Cardiac septum (tissue), 1 donor: ENCODE data around the gene RSBN1. TPM values are rescaled to one million over a fixed set of nuclear protein-coding genes. Genes with fewer than 3 reads are reported as not detected.

Experiments
- DNase-seq: peaks from one replicate; pipeline ENCODE4 v3.0.0-alpha.2; 2020; ENCODE audit warnings: low spot score
- intact Hi-C: fragments of 100-400 bp; cut with DNase I; formaldehyde crosslinking; loops from one replicate; pipeline ENCODE4 v1.14.0; 2022
- total RNA-seq: library from RNA; stranded (reverse); fragmentation: NEBNext Ultra II Directional; extraction: Animal tissue kit (Norgen Biotek cat#: 25700); gene quantifications from one replicate; pipeline ENCODE4 v1.2.1, GENCODE V29; 2021
- donor health status: DM: no; HTN: no; CAD: no.

The RSBN1 gene
- total RNA-seq, 1 donor from 2014 or later: 11.0 TPM

GRCh38 chr1:113787663-113788062 lies 24.6 kb downstream of the RSBN1 start:
- intact Hi-C loops: no loop called here
- no peak for DNase-seq

DNA sequence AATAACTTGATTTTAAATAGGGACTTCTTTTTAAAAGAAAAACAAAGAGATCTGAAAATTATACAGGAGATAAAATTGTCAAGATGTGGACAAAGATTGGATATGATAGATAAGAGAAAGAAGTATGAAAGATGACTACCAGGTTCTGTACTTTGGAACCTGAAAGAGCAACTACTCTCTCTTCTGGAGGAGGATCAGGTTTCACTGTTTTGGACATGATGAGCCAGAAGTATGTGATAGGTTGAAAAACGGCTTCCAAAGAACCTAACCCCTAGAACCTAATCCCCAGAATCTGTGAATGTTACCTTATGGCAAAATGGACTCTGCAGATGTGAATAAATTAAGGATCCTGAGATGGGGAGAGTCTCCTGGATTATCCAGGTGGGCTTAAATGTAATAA lies 26.2 kb downstream of the RSBN1 start:
- no peak for DNase-seq

DNA sequence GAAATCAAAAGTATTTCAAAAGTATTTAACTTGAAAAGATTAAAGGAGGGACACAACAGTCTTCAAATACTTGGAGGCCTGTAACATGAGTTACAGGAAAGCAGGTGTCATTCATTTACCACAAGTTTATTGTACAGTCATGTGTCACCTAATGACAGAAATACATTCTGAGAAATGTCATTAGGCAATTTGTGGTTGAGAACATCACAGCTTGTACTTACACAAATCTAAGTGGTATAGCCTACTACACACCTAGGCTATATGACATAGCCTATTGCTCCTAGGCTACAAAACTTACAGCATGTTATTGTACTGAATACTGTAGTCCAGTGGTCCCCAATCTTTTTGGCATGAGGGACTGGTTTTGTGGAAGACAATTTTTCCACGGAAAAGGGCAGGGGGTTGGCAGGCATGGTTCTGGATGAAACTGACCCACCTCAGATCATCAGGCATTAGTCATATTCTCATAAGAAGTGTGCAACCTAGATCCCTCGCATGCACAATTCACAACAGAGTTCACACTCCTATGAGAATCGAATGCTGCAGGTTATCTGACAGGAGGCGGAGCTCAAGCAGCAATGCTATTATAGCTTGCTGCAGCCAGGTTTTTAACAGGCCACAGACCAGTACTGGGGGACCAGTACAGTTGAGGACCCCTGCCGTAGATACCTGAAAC lies 28.0 kb downstream of the RSBN1 start:
- intact Hi-C loops: no loop called here
- no peak for DNase-seq

More for the DNA sequence above, 26.2 kb downstream of the RSBN1 start:
- intact Hi-C loops: no loop called here

DNA sequence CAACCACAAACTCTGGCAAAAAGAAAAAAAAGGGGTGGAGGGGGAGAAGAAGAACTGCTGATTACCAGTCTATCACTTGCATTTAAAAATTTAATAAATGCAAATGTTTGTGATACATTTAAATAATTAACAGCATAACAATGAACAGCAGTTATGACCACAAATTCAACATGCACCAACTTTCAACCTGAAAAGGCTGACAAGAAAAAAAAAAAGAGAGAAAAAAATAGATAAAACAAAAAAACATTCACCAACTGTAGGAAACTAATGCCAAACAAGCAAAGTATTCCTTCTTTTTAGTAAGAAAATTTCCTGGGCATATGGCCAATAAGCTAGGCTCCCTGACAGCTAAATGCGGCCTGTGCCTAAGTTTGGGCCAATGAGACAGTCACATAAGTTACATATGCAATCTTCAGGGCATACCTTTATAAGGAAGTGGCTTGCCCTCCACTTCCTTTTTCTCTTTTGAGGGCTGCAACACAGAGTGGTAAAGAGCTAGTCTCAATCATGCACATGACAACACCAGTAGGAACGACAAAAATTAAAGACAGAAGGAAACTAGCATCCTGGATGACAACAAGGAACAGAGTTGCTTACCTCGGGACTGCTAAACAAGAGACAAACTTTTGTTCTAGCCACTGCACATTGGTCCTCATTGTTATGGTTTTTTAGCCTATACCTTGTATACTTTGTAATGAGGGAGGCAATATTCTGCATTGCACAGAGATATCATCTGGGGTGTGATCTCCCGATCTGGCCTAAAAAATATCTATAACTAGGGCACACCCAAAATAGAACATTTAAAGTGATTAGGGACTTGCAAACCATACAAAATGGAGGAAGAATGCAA lies 28.8 kb downstream of the RSBN1 start:
- no peak for DNase-seq
- intact Hi-C loops: no loop called here

GRCh38 chr1:113782406-113782805 lies 29.9 kb downstream of the RSBN1 start:
- intact Hi-C loops: no loop called here
- DNase-seq: no peak

DNA sequence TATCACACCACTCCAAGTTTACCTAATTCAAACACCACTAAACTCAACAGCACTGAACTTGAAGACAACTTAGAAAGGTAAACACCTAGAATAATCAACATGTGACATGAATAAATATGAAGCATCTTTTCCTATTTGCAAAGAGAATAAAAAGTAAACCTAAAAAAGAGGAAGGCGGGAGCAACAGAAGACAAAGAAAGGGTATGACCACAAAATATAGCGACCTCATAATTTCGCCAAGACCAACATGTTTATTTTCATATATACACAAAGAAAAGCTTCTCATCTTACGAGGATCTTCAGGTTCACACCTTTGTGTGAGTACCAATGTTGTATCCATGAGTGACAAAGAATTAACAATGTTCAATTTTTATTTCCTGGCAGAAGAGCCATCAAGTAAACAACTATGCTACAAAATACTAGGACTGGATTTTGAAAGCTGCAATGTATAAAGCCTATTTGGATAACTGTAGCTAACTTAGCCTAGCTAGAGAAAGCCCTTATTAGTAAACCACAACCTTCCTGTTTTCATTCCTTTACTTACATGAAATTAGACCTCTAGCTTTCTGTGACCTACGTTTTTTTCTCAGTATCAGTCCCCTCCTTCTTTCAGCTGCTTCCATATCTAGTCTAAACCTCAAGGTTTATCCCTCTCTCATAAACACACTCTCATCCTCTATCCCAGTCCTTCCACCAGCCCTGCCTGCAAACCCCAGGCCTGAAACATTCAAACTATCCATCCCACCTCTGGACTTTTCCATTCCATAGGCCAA lies 31.7 kb downstream of the RSBN1 start:
- DNase-seq: no peak
- intact Hi-C loops: no loop called here

DNA sequence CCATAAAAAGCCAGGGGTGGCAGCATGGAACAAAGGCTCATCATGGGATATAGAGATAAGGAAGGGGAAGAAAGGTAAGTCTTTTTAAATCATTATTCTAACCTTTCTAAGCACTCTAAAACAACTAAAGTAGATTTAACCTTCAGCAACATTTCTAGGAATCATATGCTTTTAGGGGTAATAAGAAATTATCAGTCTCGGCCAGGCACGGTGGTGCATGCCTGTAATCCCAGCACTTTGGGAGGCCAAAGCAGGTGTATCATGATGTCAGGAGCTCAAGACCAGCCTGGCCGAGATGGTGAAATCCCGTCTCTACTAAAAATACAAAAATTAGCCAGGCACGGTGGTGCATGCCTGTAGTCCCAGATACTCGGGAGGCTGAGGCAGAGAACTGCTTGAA lies 32.7 kb downstream of the RSBN1 start:
- no peak for DNase-seq
- intact Hi-C loops: no loop called here

- intact Hi-C loops: no loop called here
- no peak for DNase-seq
Observed at GRCh38 chr1:113777561-113777960, 34.7 kb downstream of the RSBN1 start.

- intact Hi-C loops: no loop called here
- no peak for DNase-seq
Observed at GRCh38 chr1:113770031-113770430, 42.2 kb downstream of the RSBN1 start.

- no peak for DNase-seq
- intact Hi-C loops: no loop called here
Observed at GRCh38 chr1:113769601-113769970, 42.7 kb downstream of the RSBN1 start.

DNA sequence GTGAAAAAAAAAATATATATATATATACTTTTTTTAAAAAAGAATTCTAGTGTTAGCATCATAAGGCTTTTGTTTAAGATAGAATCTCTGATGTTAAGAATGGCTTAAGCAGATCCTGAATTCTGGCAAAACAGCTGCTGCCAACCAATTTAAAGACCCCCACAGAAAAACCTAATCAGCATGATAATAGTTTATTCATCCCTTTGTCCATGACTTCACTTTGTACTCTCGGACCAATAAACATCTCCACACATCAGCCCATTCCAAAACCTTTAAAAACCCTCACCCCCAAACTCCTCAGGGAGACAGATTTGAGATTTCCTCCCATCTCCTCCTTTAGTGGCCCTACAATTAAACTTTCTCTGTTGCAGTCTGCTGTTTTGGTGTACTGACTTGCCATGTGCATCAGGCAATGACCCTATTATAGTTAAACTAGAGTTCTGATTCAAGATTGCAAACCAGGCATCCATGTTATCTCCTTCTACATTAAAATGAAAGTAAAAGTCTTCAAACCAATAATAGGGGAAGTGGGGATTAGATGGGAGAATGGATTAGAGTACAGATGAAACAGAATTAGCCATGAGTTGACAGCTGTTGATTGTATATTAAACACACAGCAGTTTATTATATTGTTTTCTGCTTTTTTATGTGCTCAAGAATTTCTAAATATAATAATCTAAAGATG lies 43.2 kb downstream of the RSBN1 start:
- DNase-seq: no peak
- intact Hi-C loops: no loop called here

DNA sequence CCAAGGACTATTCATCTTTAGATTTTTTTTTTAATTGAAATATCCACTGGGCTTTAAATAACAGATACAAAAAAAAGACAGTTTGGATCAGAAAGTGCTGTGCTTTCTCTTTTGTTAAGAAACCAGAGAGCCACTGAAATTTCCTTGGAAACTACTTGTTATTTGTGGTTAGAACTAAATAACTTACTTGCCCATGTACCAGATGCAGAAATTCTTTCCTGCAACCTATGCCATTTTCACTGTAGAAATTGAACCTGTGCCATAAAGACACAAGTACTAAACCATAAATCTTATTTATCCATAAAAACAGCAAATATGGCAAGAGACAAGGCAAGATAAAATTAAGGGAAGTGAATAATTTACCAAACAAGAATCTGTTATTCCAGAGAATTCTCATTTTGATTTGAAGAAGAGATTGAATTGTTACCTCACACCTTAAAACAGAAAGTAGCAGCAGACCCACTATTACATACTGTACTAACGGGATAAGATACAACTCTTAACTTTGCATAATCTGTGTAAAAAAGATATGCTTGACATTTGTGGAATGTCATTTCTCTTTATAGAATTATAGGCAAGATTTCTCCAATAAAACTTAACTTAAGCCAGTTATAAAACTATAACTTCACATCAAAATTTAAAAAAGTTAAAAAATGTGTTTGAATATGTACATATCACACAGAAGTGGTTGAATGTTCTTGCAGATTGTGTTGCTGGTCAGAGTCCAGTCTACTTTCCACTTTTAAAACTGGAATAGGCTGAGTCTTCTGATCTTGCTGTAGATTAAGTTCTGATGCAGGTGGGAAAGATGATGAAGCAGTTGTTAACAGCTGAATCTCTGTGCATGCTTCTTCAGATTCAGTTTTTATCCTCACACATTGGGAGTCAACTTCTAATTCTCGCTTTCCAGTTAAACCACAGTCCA lies 46.7 kb downstream of the RSBN1 start:
- DNase-seq: no peak
- intact Hi-C loops: no loop called here

DNA sequence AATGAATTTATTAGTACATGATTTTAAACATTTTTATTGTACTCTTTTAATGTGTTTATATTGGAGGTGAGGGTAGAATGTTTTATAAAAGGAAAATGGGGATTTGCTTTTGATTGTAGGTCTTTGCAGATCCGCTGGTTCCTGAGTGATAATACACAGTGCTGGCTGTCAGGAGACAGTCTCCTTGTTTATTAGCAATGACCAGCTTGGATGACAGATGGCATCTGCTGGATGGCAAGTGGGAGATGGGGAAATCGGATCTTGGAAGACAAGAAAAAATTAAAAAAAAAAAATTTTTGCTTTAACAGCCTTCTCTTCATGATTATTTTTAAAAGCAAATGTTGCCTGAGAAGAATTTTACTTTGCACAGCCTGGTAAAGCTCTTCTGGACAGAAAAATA lies 48.6 kb downstream of the RSBN1 start:
- DNase-seq: no peak
- intact Hi-C loops: no loop called here

DNA sequence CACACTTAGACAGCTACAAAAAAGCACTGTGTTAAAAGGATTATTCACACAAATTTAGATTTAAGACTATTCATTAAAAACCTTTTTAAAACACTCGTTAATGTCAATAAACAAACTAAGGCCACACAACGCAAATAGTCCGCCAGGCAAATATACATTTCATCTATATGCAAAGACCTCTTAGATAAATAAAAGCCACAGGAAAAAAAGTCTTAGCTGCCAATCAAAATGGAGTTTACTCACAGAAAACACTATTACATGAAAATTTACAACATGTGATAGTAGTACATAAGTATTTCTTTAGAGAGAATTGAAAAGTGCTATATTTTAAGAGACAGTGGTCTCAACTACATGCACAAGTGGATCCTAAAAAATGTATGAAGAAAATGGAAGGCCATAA lies 50.3 kb downstream of the RSBN1 start:
- intact Hi-C loops: no loop called here
- no peak for DNase-seq

GRCh38 chr1:113760102-113761080 lies 51.9 kb downstream of the RSBN1 start:
- no peak for DNase-seq
- intact Hi-C loops: no loop called here

- DNase-seq: peak; percentile 93
- intact Hi-C loops: loop anchor here (1.0 kb wide), 2 partner anchors 53 to 146 kb away; partner anchors contain the start of genes DCLRE1B and RSBN1
Observed at GRCh38 chr1:113759333-113760101, 52.8 kb downstream of the RSBN1 start, which contains the start of gene PHTF1. Gene PHTF1, minus strand, starts transcription at chr1:113759486. Its CDS starts 783 bp downstream, at chr1:113758703.
